Epithelial cell of proximal tubule (primary cell): ENCODE data around the gene TCF25. TPM values are rescaled to one million over a fixed set of nuclear protein-coding genes. Genes with fewer than 3 reads are reported as not detected.

Experiments used
- DNase-seq: peaks from one replicate; pipeline ENCODE4 v3.0.0-alpha.2; 2011; ENCODE audit warnings: low read depth
- H3K4me3 ChIP-seq: 2 replicates; pipeline ENCODE4 v1.5.1; 2011; ENCODE audit warnings: low read depth, mild to moderate bottlenecking, low read length
- CTCF ChIP-seq: conservative IDR thresholded peaks from 2 replicates; pipeline ENCODE4 v1.5.1; 2012; ENCODE audit warnings: low read depth, mild to moderate bottlenecking, low read length
- total RNA-seq: library from RNA; depleted of rRNA; stranded (reverse); fragments of >200 nt; gene quantifications from 2 replicates; pipeline ENCODE4 v1.2.3, GENCODE V29; 2015

The TCF25 gene
- total RNA-seq, 1 donor from 2014 or later: 192 TPM

GRCh38 chr16:89860747-89861304, 12.6 kb upstream of the TCF25 start:
- no peak for DNase-seq
- peak; percentile 94 for TF ChIP-seq CTCF

DNA sequence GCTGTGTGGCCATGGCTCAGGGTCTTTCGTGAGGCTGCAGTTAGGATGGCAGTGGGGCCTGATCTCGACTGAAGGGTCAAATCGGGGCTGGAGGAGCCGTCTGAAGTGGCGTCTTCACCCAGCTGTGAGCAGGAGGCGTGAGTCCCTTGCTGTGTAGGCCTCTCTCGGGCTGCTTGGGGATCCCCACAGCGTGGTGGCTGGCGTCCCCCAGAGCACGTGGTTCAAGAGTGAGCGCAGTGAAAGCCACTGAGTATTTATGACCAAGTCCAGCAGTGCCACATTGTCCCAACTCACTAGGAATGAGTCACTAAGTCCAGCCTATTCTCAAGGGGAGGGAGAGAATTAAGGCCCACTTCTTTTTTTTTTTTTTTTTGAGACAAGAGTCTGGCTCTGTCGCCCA, 11.7 kb upstream of the TCF25 start:
- no peak for TF ChIP-seq CTCF
- no peak overlapping the region for H3K4me3 ChIP-seq
- DNase-seq: no peak

More at GRCh38 chr16:89860747-89861304, 12.6 kb upstream of the TCF25 start:
- no peak overlapping the region for H3K4me3 ChIP-seq

- no peak overlapping the region for H3K4me3 ChIP-seq
- DNase-seq: no peak
- TF ChIP-seq CTCF: no peak
These were observed 10.7 kb upstream of the TCF25 start for GRCh38 chr16:89862732-89863131.

- H3K4me3 ChIP-seq: no peak overlapping the region
- no peak for TF ChIP-seq CTCF
- no peak for DNase-seq
These were observed 9.5 kb upstream of the TCF25 start for GRCh38 chr16:89863741-89864526.

DNA sequence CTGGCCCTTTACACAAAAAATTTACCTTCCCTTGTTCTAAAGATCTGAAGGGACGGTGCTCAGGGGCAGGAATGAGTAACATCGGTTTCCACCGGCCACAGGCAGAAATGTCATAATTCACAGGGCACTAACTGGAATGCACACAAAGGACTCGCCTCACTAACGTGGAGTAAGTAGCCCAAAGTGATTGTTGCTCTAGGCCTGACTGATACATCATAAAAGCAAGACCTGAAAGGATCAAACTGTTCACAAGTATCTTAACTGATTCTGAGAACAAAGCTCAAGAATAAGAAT, 8.9 kb upstream of the TCF25 start:
- no peak for DNase-seq
- TF ChIP-seq CTCF: no peak
- H3K4me3 ChIP-seq: no peak overlapping the region

DNA sequence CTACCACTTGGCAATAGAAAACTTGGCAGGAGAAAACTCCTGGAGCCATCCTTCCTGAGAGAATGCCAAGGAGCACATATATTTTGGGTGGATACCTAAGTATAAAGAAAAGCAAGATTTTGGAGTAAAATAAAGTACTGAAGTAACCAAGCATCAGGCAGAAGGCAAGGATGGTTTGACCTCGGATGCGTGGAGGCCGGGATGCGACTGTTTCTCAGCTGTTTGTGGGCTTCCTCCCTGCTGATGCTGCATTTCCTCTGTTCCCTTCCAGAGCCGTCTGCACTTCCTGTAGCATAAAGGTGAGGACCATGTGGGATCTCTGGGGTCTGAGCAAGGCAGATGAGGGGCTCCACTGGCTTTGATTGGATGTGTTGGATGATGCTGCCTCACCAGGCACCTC, 5.5 kb upstream of the TCF25 start:
- no peak for DNase-seq
- TF ChIP-seq CTCF: no peak
- no peak overlapping the region for H3K4me3 ChIP-seq

GRCh38 chr16:89869911-89870310, 3.5 kb upstream of the TCF25 start:
- DNase-seq: no peak
- no peak overlapping the region for H3K4me3 ChIP-seq
- no peak for TF ChIP-seq CTCF
